HG03108 (cell line): ENCODE measurements around the gene ARHGDIA.

Source experiments
- ATAC-seq: cut with Tn5 transposase; IDR thresholded peaks from one replicate; pipeline ENCODE4 v1.9.1; 2021; ENCODE audit warnings: moderate library complexity; ENCODE audit not compliant: unreplicated experiment

ARHGDIA gene

DNA sequence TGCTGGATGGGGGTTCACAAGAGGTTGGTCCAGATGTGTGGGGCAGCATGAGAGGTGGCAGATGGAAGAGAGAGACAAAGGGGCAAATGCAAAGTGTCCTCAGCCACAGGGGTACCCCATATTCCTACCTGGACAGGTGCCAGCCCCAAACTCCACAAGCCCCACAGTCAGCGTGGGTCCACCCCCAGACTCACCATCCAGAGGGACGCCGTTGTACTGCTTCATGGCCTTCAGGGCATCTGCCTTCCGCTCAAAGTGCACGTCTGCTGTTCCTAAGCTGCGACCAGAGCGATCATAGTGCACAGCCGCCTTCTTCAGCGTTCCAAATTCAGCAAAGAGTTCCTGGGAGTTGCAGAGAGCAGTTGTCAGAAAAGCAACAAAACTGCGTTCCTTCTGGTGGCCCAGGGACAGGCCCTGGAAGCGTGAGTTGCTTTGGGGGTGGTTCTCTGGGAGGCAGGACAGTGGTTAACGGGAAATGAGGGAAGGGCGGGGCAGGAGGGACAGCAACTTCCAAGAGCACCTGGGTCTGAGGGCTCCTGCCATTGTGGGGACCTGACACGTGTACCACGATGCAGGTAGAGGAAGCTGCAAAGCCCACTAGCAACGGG lies 18.0 kb upstream of the ARHGDIA start:
- ATAC-seq: no peak

DNA sequence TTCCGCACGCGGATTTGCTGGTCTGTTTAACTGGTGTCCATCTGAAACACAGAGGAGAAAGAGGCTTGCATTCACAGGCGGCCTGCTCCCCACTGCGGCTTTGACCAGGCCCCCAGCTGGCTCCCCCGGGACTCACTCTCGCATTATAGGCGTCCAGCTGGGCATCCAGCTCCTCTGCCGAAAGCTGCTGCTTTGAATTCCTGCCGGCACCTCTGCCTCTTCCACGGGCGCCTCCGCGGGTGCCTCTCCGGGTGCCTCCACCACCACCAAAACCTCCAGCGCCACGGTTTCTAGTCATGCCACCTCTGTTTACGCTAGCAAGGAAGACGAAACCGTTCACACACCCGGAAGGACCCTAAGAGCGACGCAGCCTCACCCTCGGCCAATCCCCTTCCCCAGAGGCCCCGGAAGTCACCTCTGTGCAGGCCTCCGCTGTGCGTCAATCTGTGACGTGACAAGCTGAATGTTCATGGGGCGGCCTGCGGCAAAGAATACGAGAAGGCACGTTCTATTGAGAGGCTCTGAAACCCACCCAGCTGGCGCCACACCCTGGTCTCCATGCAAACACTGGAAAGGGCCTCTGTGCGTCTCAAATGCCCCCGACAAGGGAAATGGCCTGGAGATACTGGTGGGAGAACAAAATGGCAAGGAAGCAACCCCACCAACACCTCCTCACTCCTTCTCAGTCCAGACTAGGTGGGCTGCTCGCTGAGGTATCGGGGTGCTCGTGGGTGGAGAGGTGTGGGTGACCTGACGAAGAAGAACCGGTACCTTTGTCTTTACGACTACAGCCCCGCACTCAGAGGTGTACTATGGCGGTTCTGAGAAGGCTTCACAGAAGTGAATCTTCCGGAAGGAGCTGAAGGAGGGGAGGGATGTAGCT lies 17.2 kb upstream of the ARHGDIA start:
- ATAC-seq: no peak

DNA sequence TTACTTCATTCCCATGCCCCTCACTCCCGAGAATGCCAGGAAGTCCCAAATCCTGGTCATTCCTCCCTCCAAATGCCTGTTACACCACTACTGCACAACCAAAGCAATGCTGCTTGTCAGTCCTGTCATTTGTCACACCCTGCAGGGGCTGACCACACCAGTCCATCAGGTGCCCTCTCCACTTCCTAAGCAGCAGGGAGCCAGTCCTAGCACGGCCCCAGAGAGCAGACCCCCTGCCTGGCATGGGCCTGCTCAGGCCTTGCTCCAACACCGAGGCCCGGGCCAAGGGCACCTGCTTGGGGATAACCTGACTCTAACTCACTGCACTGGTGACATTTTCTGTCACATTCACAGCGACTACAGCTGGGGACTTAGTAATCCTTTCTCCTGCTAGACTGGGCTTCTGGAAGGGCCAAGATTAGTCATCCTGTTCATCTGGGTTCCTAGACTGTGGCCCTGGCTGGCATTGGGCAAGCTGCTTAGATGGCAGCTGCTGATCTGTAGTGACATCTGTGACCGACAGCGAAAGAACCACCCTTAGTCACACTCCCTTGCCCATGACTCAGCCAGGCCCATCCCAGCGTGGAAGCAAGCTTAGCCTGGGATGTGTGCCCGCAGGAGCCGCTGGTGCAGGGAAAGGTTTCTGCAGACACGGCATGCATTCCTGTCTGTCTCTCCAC lies 14.9 kb upstream of the ARHGDIA start:
- ATAC-seq: no peak

DNA sequence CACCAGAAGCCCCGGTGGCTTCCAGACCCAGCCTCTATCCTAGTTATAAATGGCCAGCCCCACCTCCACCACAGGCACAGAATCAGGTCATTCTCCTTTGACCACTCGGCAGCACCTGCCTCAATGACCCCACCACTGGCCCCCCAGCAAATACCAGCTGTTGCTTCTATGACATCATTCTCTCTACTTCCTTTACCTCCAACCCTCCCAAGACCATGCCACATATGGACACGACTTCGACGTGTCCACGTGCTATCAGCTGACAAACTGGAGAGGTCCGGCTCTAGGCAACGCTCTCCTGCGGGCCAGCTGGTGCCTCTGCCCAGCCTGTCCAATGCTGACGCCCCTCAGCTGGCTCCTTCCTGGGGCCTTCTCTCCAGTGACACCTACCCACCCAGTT lies 14.3 kb upstream of the ARHGDIA start:
- ATAC-seq: no peak

DNA sequence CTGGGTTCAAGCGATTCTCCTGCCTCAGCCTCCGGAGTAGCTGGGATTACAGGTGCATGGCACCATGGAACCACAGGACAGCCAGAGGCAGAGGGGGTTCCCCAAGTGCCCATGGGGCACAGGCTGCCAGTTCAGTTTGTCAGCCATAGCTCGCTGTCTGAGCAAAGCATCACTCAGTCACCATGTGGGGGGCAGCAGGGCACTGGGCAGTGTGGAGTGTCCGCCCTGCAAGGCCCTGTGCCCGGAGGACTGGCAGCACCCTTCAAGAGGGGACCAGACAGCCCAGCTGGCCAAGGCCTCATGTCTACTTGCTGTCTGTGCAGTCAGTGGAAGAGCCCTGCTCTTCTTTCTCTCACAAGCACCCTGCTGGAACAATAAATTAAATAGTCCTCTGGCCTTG lies 13.8 kb upstream of the ARHGDIA start:
- ATAC-seq: no peak

DNA sequence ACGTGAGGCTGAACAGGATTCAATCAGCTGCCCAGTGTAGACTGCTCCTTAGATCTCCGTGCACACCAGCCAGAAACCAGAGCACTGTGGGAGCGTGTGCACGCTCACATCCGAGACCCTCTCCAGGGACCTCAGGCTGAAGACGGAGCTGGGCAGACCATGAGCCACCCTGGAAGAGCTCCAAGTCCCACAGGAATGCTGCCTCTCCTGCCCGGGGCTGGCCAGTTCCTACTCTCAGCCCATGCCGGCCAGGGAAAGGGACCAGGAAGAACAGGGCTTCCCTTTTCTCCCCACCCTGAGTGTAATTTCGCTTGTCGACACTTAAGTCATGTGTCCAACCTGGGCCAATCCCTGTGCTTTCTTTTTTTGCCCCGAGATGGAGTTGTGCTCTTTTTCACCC lies 13.4 kb upstream of the ARHGDIA start:
- no peak for ATAC-seq

DNA sequence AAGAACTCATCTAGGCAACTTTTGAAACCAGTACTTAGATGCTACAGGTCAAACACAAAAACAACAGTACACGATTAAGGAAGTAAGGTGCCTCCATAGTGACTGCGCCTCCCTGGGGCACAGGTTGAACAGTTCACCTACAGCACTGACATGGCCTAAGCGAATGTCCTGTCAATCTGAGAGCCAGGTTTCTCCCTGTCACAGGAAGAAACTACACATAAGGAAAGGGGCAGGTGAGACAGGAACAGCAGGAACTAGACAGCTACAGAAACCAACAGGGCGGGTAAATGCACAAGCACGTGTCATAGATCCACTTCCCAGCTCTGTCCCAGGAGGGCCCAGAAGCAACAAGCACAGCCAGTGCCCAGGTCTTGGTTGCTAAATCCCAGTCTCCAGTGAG lies 8.0 kb upstream of the ARHGDIA start:
- no peak for ATAC-seq

DNA sequence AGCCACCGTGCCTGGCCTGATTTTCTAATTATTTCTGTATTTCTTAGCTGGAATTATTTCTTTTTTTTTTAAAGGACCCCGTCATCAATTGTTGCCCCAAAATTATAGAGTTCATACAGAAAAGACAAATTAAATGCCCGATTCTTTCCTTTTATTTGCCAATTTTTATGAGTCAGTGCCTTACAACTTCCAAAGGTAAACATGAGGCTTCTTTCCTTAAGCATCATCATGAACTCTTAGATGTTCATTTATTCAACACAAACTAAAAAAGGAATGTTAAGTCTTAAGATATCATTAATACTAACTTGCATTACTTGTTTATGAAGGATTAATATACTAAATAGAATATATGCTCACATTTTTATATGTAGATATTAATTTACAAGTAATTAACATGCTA lies 7.2 kb upstream of the ARHGDIA start:
- no peak for ATAC-seq

DNA sequence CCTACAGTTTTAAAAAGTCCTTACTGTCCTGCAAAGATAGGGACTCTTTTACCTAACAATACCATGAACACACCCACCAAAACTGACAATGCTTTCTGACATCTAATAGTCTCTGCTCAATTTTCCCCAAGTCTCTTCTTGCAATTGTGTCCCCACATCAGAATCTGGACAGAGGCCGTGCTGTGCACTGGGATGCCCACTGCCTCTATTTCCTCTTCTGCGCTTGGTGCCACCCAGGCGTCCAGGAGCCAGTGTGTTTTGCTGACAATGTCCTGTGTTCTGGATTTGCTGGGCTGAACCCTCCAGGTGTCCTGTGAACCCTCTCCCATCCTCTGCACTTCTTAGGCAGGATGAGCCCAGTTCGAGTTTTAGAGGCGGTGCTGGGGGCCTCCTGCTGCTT lies 6.4 kb upstream of the ARHGDIA start:
- no peak for ATAC-seq

DNA sequence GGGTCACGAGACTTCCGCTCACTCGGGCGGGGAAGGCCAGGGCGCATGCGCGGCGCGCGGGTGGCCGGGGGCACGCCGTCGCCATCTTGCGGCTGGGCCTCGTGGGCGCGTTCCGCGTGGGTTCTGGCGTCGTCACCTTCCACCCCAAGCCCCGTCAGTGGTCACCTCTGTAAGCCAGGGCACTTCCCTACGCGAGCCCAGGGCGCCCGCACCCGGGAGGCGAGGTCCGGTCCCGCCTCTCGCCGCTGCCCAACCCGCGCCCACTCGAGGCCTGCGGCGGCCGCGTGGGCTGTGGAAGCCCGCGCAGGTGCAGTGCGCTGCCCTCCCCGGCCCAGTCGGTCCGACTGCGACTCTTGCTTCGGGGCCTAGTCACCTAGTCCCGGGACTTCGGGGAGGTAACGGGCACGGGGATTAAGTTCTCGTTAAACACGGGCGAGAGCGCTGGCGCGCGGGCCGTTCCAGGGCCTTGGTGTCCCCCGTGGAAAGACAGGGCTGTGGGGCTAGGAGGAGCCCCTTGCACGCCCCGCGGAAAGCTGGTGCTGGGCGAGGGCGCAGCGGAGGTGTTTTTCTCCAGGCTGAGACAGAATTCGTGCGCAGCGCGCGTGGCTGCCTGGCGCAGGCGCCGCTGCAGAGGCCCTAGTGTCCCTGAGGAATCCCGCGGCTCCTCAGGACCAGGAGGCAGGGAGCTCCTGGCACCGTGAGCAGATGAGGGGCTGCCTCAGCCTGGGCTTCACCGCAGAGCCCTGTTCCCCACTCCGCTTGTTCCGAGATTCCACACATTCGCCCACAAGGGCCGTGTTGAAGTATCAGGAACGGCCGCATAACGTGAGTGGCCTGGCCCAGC lies 472 bp upstream of the ARHGDIA start:
- ATAC-seq: no peak

DNA sequence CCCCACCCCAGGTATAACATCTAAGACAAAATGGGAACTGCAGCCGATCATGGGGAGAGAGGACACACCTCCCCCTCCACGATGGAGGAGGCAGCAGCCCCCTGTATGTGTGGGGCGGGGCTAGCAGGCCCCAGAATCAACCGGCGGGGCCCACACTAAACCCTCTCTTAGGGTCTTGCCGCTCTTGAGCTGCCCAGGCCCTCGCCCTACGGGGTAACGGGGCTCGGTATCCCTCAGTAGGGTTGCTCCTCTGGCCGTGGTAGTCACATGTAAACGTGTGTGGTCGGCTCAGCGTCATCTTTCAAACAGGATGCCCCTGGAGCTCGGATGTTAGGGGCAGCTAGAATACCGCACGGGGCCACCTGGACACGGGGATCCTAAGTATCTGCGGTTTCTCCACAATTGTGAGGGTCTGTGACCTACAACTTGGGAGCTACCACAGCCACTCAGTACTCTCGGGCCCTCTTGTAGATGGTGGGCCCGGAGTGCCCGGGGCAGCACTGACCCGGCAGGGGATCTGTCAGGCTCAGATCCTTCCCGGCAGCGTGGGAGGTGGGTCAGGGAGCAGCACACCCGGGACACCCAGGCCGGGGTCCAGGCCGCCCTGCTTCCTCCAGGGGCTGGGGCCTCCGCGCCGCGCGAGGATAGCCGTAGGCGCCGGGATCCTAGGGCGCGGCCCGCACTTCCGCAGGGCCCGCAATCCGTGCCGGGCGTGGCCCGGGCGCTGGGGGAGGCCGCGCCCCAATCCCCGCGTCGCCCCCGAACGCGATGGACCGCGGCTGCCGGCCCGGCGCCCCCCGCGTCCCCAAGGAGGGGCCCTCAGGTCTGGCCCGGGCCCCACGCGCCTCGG lies 781 bp downstream of the ARHGDIA start:
- ATAC-seq: no peak

DNA sequence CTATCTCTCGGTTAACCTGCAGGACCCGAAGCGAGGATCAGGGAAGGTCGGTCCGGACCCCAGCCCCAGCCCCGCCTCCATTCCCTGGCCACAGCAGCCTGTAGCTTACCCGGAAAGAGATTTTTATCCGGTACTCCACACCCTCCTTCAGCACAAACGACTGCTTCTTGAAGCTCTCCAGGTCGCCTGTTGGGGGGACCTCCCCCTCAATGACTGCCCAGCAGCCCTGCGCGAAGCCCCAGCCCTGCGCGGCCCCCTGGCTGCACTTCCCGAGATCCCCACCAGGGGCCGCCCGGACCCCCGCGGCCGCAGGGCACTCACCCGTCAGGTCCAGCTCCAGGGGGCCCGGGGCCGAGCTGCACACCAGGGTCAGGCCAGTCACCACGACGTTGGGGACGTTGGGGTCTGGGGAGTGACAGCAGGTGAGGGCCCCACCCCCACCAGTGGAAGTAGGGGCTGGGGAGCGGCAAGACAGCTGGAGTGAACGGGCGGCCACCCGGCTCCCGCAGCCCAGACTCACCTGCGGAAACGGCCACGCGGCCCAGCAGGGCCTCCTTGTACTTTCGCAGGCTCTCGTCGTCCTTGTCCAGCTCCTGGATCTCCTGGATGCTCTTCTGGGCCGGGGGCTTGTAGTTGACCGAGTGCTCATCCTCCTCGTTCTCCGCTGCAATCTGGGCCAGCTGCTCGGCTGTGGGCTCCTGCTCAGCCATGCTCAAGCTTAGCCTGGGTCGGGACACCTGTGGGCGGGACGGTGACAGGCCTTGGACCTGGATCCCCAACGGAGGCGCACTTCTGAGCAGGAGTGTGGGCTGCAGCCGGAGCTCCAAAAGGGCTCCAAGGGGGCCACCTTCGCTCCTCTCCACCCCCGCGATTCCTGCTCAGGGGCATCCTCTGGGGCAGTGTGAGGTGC lies 1.7 kb downstream of the ARHGDIA start:
- ATAC-seq: no peak

DNA sequence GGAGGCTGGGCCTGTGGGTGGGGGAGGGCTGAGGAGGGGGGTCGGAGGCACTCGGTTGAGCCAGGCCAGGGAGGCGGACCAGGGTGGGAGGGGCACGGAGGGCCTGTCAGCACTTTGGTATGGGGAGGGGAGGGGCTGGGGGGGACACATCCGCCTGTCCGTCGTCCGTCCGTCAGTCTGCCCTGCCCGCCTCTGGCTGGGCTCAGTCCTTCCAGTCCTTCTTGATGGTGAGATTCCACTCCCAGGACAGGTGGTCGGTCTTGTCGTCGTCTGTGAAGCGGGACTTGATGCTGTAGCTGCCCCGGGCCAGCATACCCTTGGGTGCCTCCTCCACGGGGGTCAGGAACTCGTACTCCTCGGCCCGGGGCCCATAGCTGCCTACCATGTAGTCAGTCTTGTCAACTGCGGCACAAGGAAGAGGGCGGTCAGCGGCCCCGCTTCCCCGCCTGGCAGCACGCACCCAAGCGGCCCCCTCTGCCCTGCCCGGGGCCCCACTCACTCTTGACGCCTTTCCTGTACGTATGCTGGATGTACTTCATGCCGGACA lies 2.4 kb downstream of the ARHGDIA start:
- no peak for ATAC-seq

DNA sequence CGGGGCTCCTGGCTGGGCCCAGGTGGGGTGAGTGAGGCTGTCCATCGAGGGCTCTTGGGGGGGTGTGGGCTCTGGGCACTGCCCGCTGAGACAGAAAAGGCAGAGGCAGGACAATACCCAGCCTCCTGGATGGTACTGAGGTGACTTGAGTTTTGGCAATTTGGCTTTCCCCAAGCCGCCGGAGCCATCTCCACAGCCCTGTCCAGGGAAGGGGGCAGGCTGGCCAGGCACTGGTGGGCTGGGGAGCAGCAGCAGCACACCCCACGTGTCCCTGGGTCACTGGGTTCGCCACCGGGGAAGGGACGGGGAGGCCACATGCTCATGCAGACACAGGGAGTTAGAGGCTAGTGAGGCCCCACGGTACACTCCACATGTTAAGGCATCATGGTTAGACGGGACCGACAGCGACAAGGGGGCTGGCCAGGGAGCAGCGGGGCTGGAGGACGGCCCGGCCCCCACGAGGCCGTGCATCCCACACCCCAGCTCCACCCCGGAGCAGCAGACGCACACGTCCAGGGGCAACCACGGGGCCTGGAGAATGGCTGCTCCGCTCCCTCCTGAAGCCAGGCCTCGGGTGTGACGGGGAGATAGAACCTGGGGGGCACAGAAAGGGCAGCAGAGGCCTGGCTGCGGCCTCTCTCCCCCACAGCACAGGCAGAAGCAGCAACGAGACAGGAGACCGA lies 3.0 kb downstream of the ARHGDIA start:
- no peak for ATAC-seq

DNA sequence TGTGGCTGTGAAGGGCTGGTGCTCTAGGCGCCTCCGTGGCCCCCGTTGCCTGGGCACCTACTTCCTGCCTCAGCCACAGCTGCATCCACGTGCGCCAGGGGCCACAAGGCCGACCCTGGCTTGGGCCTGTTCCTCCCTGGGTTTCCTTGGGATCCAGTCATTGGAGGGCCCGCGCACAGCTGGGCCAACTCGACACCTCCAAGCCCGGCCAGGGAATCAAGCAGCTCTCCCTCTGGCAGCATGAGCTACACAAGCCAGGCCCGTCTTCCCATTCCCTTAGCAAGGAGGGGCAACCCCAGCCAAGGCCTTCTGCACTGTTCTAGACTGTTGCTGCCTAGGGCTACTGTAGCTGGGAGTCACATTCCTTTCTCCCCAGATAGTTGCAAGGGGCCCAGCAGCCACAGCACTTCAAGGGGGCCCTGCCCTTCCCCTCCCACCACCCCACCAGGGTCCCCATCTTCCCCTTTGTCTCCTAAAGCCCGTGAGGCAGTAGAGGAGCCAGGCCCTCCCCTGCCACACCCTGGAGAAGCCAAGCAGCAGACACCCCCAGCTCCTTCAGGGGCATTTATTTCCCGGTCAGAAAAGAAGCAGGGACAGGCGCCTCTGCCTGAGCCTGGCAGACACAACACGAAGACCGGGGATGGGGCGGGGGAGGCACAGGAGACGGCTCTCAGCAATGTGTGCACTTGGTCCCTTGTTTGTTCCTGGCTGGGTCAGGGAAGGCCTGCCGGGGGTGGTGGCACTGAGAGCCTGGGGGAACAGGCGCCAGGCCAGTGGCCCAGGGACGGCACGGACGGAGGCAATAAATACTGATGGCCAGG lies 3.8 kb downstream of the ARHGDIA start:
- no peak for ATAC-seq

DNA sequence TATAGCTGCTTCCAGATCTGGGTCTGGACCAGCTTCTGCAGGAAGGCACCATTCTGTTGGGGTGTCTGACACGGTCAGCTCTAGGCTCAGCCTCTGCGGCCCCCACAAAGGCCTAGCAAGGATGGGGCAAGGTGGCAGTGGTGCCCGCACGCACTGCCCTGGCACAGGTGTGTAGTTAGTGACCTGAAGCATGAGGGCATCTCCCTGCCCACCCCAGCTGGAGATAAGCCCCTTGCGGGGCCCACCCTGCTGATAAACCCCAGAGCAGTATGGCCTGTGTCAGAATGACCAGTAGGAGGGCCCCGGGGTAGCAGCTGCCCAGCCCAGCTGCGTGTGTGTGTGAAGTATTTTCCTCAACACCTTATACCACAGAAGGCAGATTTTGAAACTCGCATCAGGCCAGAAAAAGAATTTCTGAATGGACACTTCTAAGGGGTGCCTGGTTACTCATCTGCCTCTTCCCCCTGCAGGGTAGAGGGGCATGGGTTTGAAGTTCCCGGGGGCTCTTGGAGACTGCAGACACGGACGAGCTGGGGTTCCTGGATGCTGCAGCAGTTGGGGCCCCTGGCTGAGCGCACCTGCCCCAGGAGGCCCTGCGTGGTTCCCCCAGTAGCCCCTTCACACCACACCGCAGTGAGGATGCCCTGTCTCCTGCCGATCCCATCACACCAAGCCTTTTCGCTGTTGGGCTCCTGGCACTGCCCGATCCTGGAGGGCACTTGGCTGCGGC lies 4.5 kb downstream of the ARHGDIA start:
- no peak for ATAC-seq
